WTC11 (cell line): ENCODE results near the gene ARHGAP10. TPM values are rescaled to one million over a fixed set of nuclear protein-coding genes. Genes with fewer than 3 reads are reported as not detected.

Experiments used
- ATAC-seq: fragments of 200-7000 bp; cut with Tn5 transposase; 2 replicates; pipeline ENCODE4 v1.10.0; 2021; ENCODE audit warnings: mild to moderate bottlenecking, moderate library complexity
- CTCF ChIA-PET: fragments of 300-600 bp; sonication (Branson Sonifier 250); formaldehyde crosslinking; loops from one replicate; lab custom pipeline; 2021; ENCODE audit warnings: antibody characterized with exemption; lab: Charles Lee
- POLR2A ChIA-PET: fragments of 350-600 bp; sonication (Branson Sonifier 250); formaldehyde crosslinking; loops from one replicate; lab custom pipeline; 2021; ENCODE audit warnings: antibody characterized with exemption; lab: Charles Lee
- DNase-seq: peaks from one replicate; pipeline ENCODE4 v3.0.0; 2021; ENCODE audit warnings: low spot score
- H3K27ac Mint-ChIP-seq: 2 replicates; pipeline ENCODE4 v1.8.0; 2021; ENCODE audit warnings: mixed read lengths
- H3K27me3 Mint-ChIP-seq: 2 replicates; pipeline ENCODE4 v1.8.0; 2021; ENCODE audit warnings: low read depth, mild to moderate bottlenecking, moderate library complexity, mixed read lengths
- H3K36me3 Mint-ChIP-seq: 2 replicates; pipeline ENCODE4 v1.8.0; 2021; ENCODE audit warnings: mixed read lengths
- H3K4me1 Mint-ChIP-seq: 2 replicates; pipeline ENCODE4 v1.8.0; 2022; ENCODE audit warnings: mixed read lengths
- H3K4me3 Mint-ChIP-seq: 2 replicates; pipeline ENCODE4 v1.8.0; 2021; ENCODE audit warnings: mild to moderate bottlenecking, moderate library complexity, mixed read lengths
- H3K9me3 Mint-ChIP-seq: 2 replicates; pipeline ENCODE4 v1.8.0; 2021; ENCODE audit warnings: mixed read lengths
- EMX1 ChIP-seq: fragments of 250-450 bp; sonication (Bioruptor Pico); IDR thresholded peaks from 2 replicates; pipeline ENCODE4 v1.8.0; 2021; ENCODE audit warnings: mild to moderate bottlenecking
- GRHL2 ChIP-seq: fragments of 250-450 bp; sonication (Bioruptor Pico); IDR thresholded peaks from 2 replicates; pipeline ENCODE4 v1.8.0; 2022; ENCODE audit warnings: mild to moderate bottlenecking, moderate library complexity; ENCODE audit not compliant: insufficient replicate concordance, severe bottlenecking
- GTF2I ChIP-seq: fragments of 250-450 bp; sonication (Bioruptor Pico); conservative IDR thresholded peaks from 2 replicates; pipeline ENCODE4 v1.4.0; 2021; ENCODE audit warnings: mild to moderate bottlenecking
- JAZF1 ChIP-seq: fragments of 250-450 bp; sonication (Bioruptor Pico); IDR thresholded peaks from 2 replicates; pipeline ENCODE4 v1.9.0; 2021; ENCODE audit warnings: moderate library complexity, mild to moderate bottlenecking, inconsistent platforms
- KAT7 ChIP-seq: sonication (generic); formaldehyde crosslinking; IDR thresholded peaks from 2 replicates; pipeline ENCODE4 v1.8.1; 2023; ENCODE audit warnings: missing genetic modification reagents, mild to moderate bottlenecking, borderline replicate concordance
- NR3C1 ChIP-seq: sonication (generic); formaldehyde crosslinking; conservative IDR thresholded peaks from 2 replicates; pipeline ENCODE4 v1.8.1; 2023; ENCODE audit warnings: low read depth, mild to moderate bottlenecking, missing genetic modification reagents
- OVOL2 ChIP-seq: fragments of 250-450 bp; sonication (Bioruptor Pico); IDR thresholded peaks from 2 replicates; pipeline ENCODE4 v1.9.0; 2021; ENCODE audit warnings: mild to moderate bottlenecking, borderline replicate concordance
- PRRX2 ChIP-seq: fragments of 250-450 bp; sonication (Bioruptor Pico); IDR thresholded peaks from 2 replicates; pipeline ENCODE4 v1.8.0; 2021; ENCODE audit warnings: mild to moderate bottlenecking
- RELA ChIP-seq: sonication (generic); formaldehyde crosslinking; IDR thresholded peaks from 2 replicates; pipeline ENCODE4 v1.8.1; 2022; ENCODE audit warnings: missing genetic modification reagents, mild to moderate bottlenecking, borderline replicate concordance
- RORB ChIP-seq: fragments of 250-450 bp; sonication (Bioruptor Pico); IDR thresholded peaks from 2 replicates; pipeline ENCODE4 v1.9.0; 2021; ENCODE audit warnings: mild to moderate bottlenecking
- SOX15 ChIP-seq: fragments of 250-450 bp; sonication (Bioruptor Pico); IDR thresholded peaks from 2 replicates; pipeline ENCODE4 v1.9.0; 2021; ENCODE audit warnings: mild to moderate bottlenecking
- SP1 ChIP-seq: sonication (generic); formaldehyde crosslinking; conservative IDR thresholded peaks from 2 replicates; pipeline ENCODE4 v1.8.1; 2022; ENCODE audit warnings: missing genetic modification reagents
- ZBTB21 ChIP-seq: sonication (generic); formaldehyde crosslinking; IDR thresholded peaks from 2 replicates; pipeline ENCODE4 v1.8.1; 2023; ENCODE audit warnings: mild to moderate bottlenecking, missing genetic modification reagents, borderline replicate concordance
- ZNF121 ChIP-seq: sonication (generic); formaldehyde crosslinking; IDR thresholded peaks from 2 replicates; pipeline ENCODE4 v1.8.0; 2023; ENCODE audit warnings: missing genetic modification reagents
- ZNF232 ChIP-seq: sonication (generic); formaldehyde crosslinking; IDR thresholded peaks from 2 replicates; pipeline ENCODE4 v1.8.0; 2022; ENCODE audit warnings: mild to moderate bottlenecking, missing genetic modification reagents
- ZNF317 ChIP-seq: sonication (generic); formaldehyde crosslinking; IDR thresholded peaks from 2 replicates; pipeline ENCODE4 v1.8.1; 2023; ENCODE audit warnings: low read depth, mild to moderate bottlenecking, moderate library complexity, missing genetic modification reagents, borderline replicate concordance
- total RNA-seq: library from RNA; stranded (reverse); gene quantifications from 3 replicates; pipeline ENCODE4 v1.2.3, GENCODE V29; 2021
- TF ChIP-seq, protein P1 (sequence below): sonication (generic); formaldehyde crosslinking; IDR thresholded peaks from 2 replicates; pipeline ENCODE4 v1.8.1; 2023; ENCODE audit warnings: mild to moderate bottlenecking, missing genetic modification reagents, moderate library complexity
- TF ChIP-seq, protein P2 (sequence below): sonication (generic); formaldehyde crosslinking; IDR thresholded peaks from 2 replicates; pipeline ENCODE4 v1.8.0; 2022; ENCODE audit warnings: missing genetic modification reagents
- TF ChIP-seq, protein P3 (sequence below): sonication (generic); formaldehyde crosslinking; IDR thresholded peaks from 2 replicates; pipeline ENCODE4 v1.8.1; 2023; ENCODE audit warnings: mild to moderate bottlenecking, missing genetic modification reagents
- TF ChIP-seq, protein P4 (sequence below): sonication (generic); formaldehyde crosslinking; IDR thresholded peaks from 2 replicates; pipeline ENCODE4 v1.8.1; 2022; ENCODE audit warnings: low read depth, missing genetic modification reagents, borderline replicate concordance
- TF ChIP-seq, protein P5 (sequence below): fragments of 250-450 bp; sonication (Bioruptor Pico); IDR thresholded peaks from 2 replicates; pipeline ENCODE4 v1.8.0; 2021; ENCODE audit warnings: mild to moderate bottlenecking
- TF ChIP-seq, protein P6 (sequence below): sonication (generic); formaldehyde crosslinking; IDR thresholded peaks from 2 replicates; pipeline ENCODE4 v1.8.0; 2022; ENCODE audit warnings: mild to moderate bottlenecking, missing genetic modification reagents
- TF ChIP-seq, protein P7 (sequence below): sonication (generic); formaldehyde crosslinking; IDR thresholded peaks from 2 replicates; pipeline ENCODE4 v1.8.1; 2023; ENCODE audit warnings: mild to moderate bottlenecking, missing genetic modification reagents, moderate library complexity

ARHGAP10 gene
- total RNA-seq, 1 experiment from 2014 or later = 9.6 TPM

DNA sequence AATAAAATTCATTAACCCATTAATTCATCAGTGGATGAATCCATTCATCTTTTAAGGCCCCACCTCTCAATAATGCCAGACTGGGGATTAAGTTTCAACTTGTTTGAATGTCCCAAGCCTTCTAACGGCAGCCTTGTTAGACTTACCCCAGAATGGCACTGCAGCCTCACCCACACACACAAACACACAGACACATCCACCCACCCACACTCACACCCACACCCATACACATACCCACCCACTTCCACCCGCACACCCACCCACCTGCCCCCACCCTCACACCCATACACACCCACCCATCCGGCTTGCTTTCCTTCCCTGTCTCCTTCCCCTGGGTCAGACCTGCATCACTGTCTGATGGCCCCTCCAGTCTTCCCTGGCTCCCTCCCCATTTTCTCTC is 102.6 kb downstream of the ARHGAP10 start:
- peaks cover 46% of the 10 kb centered on the region for H3K4me1 Mint-ChIP-seq
- no peaks in the 10 kb centered on the region for H3K27me3 Mint-ChIP-seq
- ChIA-PET CTCF (no interaction called here), POLR2A (interaction anchor here (0.5 kb wide), 1 partner anchor 608 kb away, joined by 3 read pairs; no protein-coding TSS in a partner anchor)
- TF ChIP-seq, protein P1, sequence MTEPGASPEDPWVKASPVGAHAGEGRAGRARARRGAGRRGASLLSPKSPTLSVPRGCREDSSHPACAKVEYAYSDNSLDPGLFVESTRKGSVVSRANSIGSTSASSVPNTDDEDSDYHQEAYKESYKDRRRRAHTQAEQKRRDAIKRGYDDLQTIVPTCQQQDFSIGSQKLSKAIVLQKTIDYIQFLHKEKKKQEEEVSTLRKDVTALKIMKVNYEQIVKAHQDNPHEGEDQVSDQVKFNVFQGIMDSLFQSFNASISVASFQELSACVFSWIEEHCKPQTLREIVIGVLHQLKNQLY (CRISPR knock-in tag) = no peak
- TF ChIP-seq ZNF121 (CRISPR knock-in tag) = no peak
- no peak for TF ChIP-seq SOX15
- no peak for TF ChIP-seq GRHL2 (CRISPR knock-in tag)
- TF ChIP-seq JAZF1 = no peak
- TF ChIP-seq, protein P2, sequence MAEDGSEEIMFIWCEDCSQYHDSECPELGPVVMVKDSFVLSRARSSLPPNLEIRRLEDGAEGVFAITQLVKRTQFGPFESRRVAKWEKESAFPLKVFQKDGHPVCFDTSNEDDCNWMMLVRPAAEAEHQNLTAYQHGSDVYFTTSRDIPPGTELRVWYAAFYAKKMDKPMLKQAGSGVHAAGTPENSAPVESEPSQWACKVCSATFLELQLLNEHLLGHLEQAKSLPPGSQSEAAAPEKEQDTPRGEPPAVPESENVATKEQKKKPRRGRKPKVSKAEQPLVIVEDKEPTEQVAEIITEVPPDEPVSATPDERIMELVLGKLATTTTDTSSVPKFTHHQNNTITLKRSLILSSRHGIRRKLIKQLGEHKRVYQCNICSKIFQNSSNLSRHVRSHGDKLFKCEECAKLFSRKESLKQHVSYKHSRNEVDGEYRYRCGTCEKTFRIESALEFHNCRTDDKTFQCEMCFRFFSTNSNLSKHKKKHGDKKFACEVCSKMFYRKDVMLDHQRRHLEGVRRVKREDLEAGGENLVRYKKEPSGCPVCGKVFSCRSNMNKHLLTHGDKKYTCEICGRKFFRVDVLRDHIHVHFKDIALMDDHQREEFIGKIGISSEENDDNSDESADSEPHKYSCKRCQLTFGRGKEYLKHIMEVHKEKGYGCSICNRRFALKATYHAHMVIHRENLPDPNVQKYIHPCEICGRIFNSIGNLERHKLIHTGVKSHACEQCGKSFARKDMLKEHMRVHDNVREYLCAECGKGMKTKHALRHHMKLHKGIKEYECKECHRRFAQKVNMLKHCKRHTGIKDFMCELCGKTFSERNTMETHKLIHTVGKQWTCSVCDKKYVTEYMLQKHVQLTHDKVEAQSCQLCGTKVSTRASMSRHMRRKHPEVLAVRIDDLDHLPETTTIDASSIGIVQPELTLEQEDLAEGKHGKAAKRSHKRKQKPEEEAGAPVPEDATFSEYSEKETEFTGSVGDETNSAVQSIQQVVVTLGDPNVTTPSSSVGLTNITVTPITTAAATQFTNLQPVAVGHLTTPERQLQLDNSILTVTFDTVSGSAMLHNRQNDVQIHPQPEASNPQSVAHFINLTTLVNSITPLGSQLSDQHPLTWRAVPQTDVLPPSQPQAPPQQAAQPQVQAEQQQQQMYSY (CRISPR knock-in tag) = no peak
- TF ChIP-seq EMX1 (CRISPR knock-in tag) = no peak
- TF ChIP-seq OVOL2 (CRISPR knock-in tag) = no peak
- TF ChIP-seq RORB (CRISPR knock-in tag) = no peak
- no peak for TF ChIP-seq ZBTB21 (CRISPR knock-in tag)
- TF ChIP-seq PRRX2 (CRISPR knock-in tag) = no peak
- TF ChIP-seq SP1 (CRISPR knock-in tag) = no peak
- TF ChIP-seq, protein P3, sequence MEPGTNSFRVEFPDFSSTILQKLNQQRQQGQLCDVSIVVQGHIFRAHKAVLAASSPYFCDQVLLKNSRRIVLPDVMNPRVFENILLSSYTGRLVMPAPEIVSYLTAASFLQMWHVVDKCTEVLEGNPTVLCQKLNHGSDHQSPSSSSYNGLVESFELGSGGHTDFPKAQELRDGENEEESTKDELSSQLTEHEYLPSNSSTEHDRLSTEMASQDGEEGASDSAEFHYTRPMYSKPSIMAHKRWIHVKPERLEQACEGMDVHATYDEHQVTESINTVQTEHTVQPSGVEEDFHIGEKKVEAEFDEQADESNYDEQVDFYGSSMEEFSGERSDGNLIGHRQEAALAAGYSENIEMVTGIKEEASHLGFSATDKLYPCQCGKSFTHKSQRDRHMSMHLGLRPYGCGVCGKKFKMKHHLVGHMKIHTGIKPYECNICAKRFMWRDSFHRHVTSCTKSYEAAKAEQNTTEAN (CRISPR knock-in tag) = no peak
- TF ChIP-seq, protein P4, sequence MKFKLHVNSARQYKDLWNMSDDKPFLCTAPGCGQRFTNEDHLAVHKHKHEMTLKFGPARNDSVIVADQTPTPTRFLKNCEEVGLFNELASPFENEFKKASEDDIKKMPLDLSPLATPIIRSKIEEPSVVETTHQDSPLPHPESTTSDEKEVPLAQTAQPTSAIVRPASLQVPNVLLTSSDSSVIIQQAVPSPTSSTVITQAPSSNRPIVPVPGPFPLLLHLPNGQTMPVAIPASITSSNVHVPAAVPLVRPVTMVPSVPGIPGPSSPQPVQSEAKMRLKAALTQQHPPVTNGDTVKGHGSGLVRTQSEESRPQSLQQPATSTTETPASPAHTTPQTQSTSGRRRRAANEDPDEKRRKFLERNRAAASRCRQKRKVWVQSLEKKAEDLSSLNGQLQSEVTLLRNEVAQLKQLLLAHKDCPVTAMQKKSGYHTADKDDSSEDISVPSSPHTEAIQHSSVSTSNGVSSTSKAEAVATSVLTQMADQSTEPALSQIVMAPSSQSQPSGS (CRISPR knock-in tag) = no peak
- no peak for TF ChIP-seq GTF2I
- no peak overlapping the region for H3K4me3 Mint-ChIP-seq
- no peak for ATAC-seq
- no peak for DNase-seq
- H3K9me3 Mint-ChIP-seq = no peaks in the 10 kb centered on the region
- peak overlapping the region; percentile 72; the same call in 1 of the 2 replicates for H3K27ac Mint-ChIP-seq
- H3K36me3 Mint-ChIP-seq = no peaks in the 10 kb centered on the region

DNA sequence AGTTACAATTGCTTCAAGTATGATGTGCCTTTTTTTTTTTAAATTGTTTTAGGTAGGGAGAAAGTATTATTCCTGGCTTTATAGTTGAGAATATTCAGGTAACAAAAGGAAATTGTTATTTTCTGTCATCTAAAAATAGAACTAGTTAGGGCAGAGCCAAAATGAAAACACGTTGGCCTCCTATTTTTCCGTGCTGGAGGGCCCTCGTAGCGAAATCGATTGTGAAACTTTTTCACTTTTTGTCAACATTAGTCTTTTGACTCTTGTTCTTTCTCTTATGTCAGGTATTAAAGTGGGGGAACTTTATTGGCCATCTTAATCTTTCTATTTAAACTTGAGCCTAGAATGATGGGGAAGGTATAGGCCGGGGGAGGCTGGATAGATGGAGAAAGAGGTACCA is 104.9 kb downstream of the ARHGAP10 start:
- Mint-ChIP-seq H3K9me3 (no peaks in the 10 kb centered on the region), H3K4me1 (peaks cover 41% of the 10 kb centered on the region), H3K27me3 (no peaks in the 10 kb centered on the region), H3K4me3 (no peak overlapping the region), H3K27ac (no peak overlapping the region), H3K36me3 (no peaks in the 10 kb centered on the region)
- TF ChIP-seq, protein P5, sequence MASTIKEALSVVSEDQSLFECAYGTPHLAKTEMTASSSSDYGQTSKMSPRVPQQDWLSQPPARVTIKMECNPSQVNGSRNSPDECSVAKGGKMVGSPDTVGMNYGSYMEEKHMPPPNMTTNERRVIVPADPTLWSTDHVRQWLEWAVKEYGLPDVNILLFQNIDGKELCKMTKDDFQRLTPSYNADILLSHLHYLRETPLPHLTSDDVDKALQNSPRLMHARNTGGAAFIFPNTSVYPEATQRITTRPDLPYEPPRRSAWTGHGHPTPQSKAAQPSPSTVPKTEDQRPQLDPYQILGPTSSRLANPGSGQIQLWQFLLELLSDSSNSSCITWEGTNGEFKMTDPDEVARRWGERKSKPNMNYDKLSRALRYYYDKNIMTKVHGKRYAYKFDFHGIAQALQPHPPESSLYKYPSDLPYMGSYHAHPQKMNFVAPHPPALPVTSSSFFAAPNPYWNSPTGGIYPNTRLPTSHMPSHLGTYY = no peak
- TF ChIP-seq, protein P6, sequence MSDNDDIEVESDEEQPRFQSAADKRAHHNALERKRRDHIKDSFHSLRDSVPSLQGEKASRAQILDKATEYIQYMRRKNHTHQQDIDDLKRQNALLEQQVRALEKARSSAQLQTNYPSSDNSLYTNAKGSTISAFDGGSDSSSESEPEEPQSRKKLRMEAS (CRISPR knock-in tag) = no peak
- TF ChIP-seq PRRX2 (CRISPR knock-in tag) (no peak), NR3C1 (CRISPR knock-in tag) (no peak), ZNF232 (CRISPR knock-in tag) (no peak), ZNF317 (CRISPR knock-in tag) (no peak), RELA (CRISPR knock-in tag) (no peak), KAT7 (CRISPR knock-in tag) (no peak)
- TF ChIP-seq, protein P7, sequence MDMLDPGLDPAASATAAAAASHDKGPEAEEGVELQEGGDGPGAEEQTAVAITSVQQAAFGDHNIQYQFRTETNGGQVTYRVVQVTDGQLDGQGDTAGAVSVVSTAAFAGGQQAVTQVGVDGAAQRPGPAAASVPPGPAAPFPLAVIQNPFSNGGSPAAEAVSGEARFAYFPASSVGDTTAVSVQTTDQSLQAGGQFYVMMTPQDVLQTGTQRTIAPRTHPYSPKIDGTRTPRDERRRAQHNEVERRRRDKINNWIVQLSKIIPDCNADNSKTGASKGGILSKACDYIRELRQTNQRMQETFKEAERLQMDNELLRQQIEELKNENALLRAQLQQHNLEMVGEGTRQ = no peak
- ChIA-PET CTCF (interaction anchor here (1.0 to 1.7 kb wide), 3 partner anchors 29 to 30 kb away, joined by 4 to 9 read pairs (median 6); no protein-coding TSS in a partner anchor), POLR2A (no interaction called here)
- ATAC-seq (no peak), DNase-seq (no peak)
